ENCODE results near the gene RNF148. TPM values are rescaled to one million over a fixed set of nuclear protein-coding genes. Genes with fewer than 3 reads are reported as not detected.

RNF148 gene, protein sequence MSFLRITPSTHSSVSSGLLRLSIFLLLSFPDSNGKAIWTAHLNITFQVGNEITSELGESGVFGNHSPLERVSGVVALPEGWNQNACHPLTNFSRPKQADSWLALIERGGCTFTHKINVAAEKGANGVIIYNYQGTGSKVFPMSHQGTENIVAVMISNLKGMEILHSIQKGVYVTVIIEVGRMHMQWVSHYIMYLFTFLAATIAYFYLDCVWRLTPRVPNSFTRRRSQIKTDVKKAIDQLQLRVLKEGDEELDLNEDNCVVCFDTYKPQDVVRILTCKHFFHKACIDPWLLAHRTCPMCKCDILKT
- total RNA-seq = not detected
- not detected for polyA plus RNA-seq
- not detected for total RNA-seq

DNA sequence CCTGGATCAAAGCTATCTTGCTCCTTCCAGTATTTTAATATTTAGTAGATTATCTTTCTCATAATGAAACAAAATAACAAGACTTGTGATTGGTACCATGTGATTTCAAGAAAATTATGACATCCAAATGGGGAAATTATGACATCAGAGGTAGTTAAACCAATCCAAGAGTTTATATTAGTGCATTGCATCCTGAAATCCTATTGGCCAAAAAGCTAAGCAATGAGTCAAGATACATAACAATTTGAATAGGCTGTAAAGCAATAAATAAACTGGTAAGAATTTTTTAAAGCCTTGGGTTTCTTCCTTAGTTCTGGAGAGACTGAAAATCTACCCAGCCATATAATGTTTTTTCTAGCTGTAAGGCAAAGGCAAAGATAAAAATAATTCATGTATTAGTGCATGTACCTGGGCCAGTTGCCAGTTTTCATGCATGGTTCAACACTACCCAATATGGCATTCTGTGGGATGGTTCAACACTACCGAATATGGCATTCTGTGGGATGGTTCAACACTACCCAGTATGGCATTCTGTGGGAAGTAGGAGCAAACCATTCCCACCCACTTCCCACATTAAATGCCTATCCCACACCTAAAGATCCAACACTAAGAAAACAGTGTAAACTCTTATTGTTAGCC lies at the start of gene RNF148:
RNF148 (minus strand) TSS at position 51 of the 639 bp plus-strand sequence. CDS start 172 bp downstream, outside the sequence.
- no peaks in the 10 kb centered on the region for H3K9me3 ChIP-seq (ENCODE audit: control insufficient read depth in 2 of 3, low read length in 3 of 3)
- DNase-seq = no peak
- H3K36me3 ChIP-seq (ENCODE audit: control insufficient read depth in 2 of 3, insufficient read depth in 3 of 3, low read length in 3 of 3) = no peaks in the 10 kb centered on the region
- no peak within 1 kb of the TSS for H3K27ac ChIP-seq (ENCODE audit: low read depth, low read length)
- no peak within 1 kb of the TSS for H3K27ac Mint-ChIP-seq
- peaks cover 0 to 4% (median 0%) of the 10 kb centered on the region in 5 donors for H3K36me3 Mint-ChIP-seq
- H3K27me3 Mint-ChIP-seq = no peaks in the 10 kb centered on the region
- ATAC-seq = no peak
- ChIA-PET CTCF (no interaction called here), POLR2A (no interaction called here)
- no peak within 1 kb of the TSS for H3K4me3 ChIP-seq (ENCODE audit: low read length)
- H3K27me3 ChIP-seq (ENCODE audit: control insufficient read depth in 2 of 2, insufficient read depth in 2 of 2, low read length in 2 of 2) = no peaks in the 10 kb centered on the region
- intact Hi-C loops (cut with micrococcal nuclease) = no loop called here
- H3K9me3 Mint-ChIP-seq = peaks cover 0 to 26% (median 8%) of the 10 kb centered on the region in 11 donors
- no peaks in the 10 kb centered on the region for H3K4me1 Mint-ChIP-seq
- no peaks in the 10 kb centered on the region for H3K4me1 ChIP-seq (ENCODE audit: control insufficient read depth in 2 of 2, insufficient read depth in 2 of 2, low read length in 2 of 2)
- H3K4me3 Mint-ChIP-seq = no peak within 1 kb of the TSS

DNA sequence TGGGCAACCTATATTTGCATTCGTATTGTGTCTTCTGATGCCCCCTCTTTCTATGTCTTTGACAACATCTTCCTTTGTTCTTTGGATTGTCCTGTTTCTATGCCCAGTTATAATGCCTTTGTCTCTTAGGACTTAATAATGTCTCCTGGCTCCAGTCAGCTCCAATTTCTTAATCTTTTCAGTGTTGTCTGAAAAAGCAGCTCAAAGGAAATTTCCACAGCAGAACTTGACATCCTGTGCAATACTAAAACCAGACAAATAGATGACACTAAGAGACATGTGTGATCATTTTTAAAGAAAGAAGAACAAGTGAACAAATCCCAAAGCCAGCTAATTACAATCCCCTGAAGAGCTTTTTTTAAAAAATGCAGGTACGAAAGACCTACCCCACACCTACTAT lies 47.7 kb upstream of the RNF148 start:
- POLR2A ChIA-PET = no interaction called here

GRCh38 chr7:122748195-122748594 lies 45.5 kb upstream of the RNF148 start:
- DNase-seq = no peak
- Histone ChIP-seq H3K27ac (ENCODE audit: low read depth, low read length) (no peak overlapping the region), H3K27me3 (ENCODE audit: control insufficient read depth in 2 of 2, insufficient read depth in 2 of 2, low read length in 2 of 2) (no peaks in the 10 kb centered on the region), H3K4me1 (ENCODE audit: control insufficient read depth in 2 of 2, insufficient read depth in 2 of 2, low read length in 2 of 2) (no peaks in the 10 kb centered on the region), H3K9me3 (ENCODE audit: control insufficient read depth in 2 of 3, low read length in 3 of 3) (no peaks in the 10 kb centered on the region), H3K4me3 (ENCODE audit: low read length) (no peak overlapping the region), H3K36me3 (ENCODE audit: control insufficient read depth in 2 of 3, insufficient read depth in 3 of 3, low read length in 3 of 3) (no peaks in the 10 kb centered on the region)
- Mint-ChIP-seq H3K27me3 (no peaks in the 10 kb centered on the region), H3K36me3 (no peaks in the 10 kb centered on the region), H3K4me1 (no peaks in the 10 kb centered on the region), H3K4me3 (no peak overlapping the region), H3K27ac (no peak overlapping the region), H3K9me3 (peaks cover 0 to 6% (median 0%) of the 10 kb centered on the region in 11 donors)
- ChIA-PET POLR2A (no interaction called here), CTCF (no interaction called here)
- intact Hi-C loops (cut with micrococcal nuclease) = no loop called here
- ATAC-seq = no peak

More for the DNA sequence above, 47.7 kb upstream of the RNF148 start:
- Mint-ChIP-seq H3K27ac (no peak overlapping the region), H3K36me3 (no peaks in the 10 kb centered on the region), H3K4me3 (no peak overlapping the region), H3K27me3 (no peaks in the 10 kb centered on the region), H3K4me1 (no peaks in the 10 kb centered on the region), H3K9me3 (peaks cover 0 to 6% (median 0%) of the 10 kb centered on the region in 11 donors)
- ATAC-seq (no peak), DNase-seq (no peak)
- Histone ChIP-seq H3K27me3 (ENCODE audit: control insufficient read depth in 2 of 2, insufficient read depth in 2 of 2, low read length in 2 of 2) (no peaks in the 10 kb centered on the region), H3K4me3 (ENCODE audit: low read length) (no peak overlapping the region), H3K9me3 (ENCODE audit: control insufficient read depth in 2 of 3, low read length in 3 of 3) (no peaks in the 10 kb centered on the region), H3K27ac (ENCODE audit: low read depth, low read length) (no peak overlapping the region), H3K4me1 (ENCODE audit: control insufficient read depth in 2 of 2, insufficient read depth in 2 of 2, low read length in 2 of 2) (no peaks in the 10 kb centered on the region), H3K36me3 (ENCODE audit: control insufficient read depth in 2 of 3, insufficient read depth in 3 of 3, low read length in 3 of 3) (no peaks in the 10 kb centered on the region)
- CTCF ChIA-PET = no interaction called here
- intact Hi-C loops (cut with micrococcal nuclease) = no loop called here

DNA sequence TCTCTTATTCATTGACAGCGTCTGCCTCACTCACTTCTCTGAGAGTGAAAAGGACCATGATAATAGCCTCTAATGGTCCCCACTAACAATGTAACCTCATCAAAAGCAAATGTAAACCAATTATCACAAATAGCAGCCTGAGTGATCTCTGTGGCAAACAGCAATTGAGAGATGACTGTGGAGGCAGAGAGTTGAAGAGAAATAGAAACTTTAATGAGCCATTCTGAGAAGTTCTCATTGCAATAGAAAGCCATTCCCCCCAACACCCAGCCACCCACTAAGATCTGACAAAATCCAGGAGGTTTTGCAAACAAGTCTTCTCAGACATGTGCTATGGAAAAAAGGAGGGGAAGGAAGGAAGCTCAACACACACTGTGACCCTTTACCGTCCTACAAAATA lies 44.2 kb upstream of the RNF148 start:
- no peak overlapping the region for H3K27ac Mint-ChIP-seq
- H3K4me3 Mint-ChIP-seq = no peak overlapping the region
- DNase-seq (no peak), ATAC-seq (no peak)
- Histone ChIP-seq H3K27ac (ENCODE audit: low read depth, low read length) (no peak overlapping the region), H3K4me3 (ENCODE audit: low read length) (no peak overlapping the region), H3K9me3 (ENCODE audit: control insufficient read depth in 2 of 3, low read length in 3 of 3) (no peaks in the 10 kb centered on the region), H3K27me3 (ENCODE audit: control insufficient read depth in 2 of 2, insufficient read depth in 2 of 2, low read length in 2 of 2) (no peaks in the 10 kb centered on the region), H3K4me1 (ENCODE audit: control insufficient read depth in 2 of 2, insufficient read depth in 2 of 2, low read length in 2 of 2) (no peaks in the 10 kb centered on the region), H3K36me3 (ENCODE audit: control insufficient read depth in 2 of 3, insufficient read depth in 3 of 3, low read length in 3 of 3) (no peaks in the 10 kb centered on the region)
- intact Hi-C loops (cut with micrococcal nuclease) = no loop called here
- no peaks in the 10 kb centered on the region for H3K36me3 Mint-ChIP-seq
- ChIA-PET CTCF (no interaction called here), POLR2A (no interaction called here)
- H3K27me3 Mint-ChIP-seq = no peaks in the 10 kb centered on the region
- peaks cover 0 to 6% (median 0%) of the 10 kb centered on the region in 11 donors for H3K9me3 Mint-ChIP-seq
- no peaks in the 10 kb centered on the region for H3K4me1 Mint-ChIP-seq

DNA sequence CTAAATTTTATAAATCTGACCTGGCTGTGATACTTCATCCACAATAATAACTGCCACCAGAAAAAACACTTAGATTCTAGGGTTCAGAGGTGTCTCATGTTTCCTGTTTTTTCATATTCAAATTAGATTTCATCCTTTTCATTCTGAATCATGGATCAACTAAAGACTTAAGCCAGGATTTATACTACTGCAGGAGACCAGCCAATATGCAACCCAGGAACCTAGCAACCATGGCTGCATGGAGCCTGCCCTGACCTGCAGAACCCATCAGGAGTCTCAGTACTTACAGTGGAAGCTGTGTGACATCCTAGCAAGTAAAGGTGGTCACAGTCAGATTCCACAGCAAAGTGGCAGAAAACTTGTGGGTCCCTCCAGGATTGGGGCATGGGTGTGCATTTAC lies 40.5 kb upstream of the RNF148 start:
- no peak overlapping the region for H3K27ac Mint-ChIP-seq
- Histone ChIP-seq H3K4me1 (ENCODE audit: control insufficient read depth in 2 of 2, insufficient read depth in 2 of 2, low read length in 2 of 2) (no peaks in the 10 kb centered on the region), H3K36me3 (ENCODE audit: control insufficient read depth in 2 of 3, insufficient read depth in 3 of 3, low read length in 3 of 3) (no peaks in the 10 kb centered on the region), H3K9me3 (ENCODE audit: control insufficient read depth in 2 of 3, low read length in 3 of 3) (no peaks in the 10 kb centered on the region), H3K27me3 (ENCODE audit: control insufficient read depth in 2 of 2, insufficient read depth in 2 of 2, low read length in 2 of 2) (no peaks in the 10 kb centered on the region), H3K27ac (ENCODE audit: low read depth, low read length) (no peak overlapping the region), H3K4me3 (ENCODE audit: low read length) (no peak overlapping the region)
- H3K27me3 Mint-ChIP-seq = no peaks in the 10 kb centered on the region
- ChIA-PET POLR2A (no interaction called here), CTCF (no interaction called here)
- intact Hi-C loops (cut with micrococcal nuclease) = no loop called here
- H3K9me3 Mint-ChIP-seq = peaks cover 0 to 12% (median 0%) of the 10 kb centered on the region in 11 donors
- H3K36me3 Mint-ChIP-seq = no peaks in the 10 kb centered on the region
- DNase-seq (no peak), ATAC-seq (no peak)
- no peaks in the 10 kb centered on the region for H3K4me1 Mint-ChIP-seq
- H3K4me3 Mint-ChIP-seq = no peak overlapping the region

DNA sequence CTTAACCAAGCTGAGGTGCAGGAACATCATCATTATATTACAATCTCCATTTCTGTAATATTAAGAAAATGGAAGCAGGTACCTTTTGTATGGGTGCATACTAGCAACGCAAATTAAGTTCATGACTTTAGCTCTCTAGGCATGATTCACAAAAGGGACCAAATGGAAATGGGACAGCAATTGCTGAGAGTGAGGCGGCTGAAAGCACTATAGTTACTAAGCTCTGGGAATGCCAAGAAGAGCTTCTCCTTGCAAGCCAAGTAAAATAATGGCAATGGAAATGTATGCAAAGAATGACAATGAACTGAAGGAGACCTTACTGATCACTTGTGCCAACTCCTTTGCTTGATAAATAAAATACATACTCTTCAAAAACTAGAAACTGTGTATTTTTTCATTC lies 36.2 kb upstream of the RNF148 start:
- POLR2A ChIA-PET = no interaction called here
- Mint-ChIP-seq H3K9me3 (peaks cover 0 to 17% (median 0%) of the 10 kb centered on the region in 11 donors), H3K36me3 (no peaks in the 10 kb centered on the region), H3K4me3 (no peak overlapping the region), H3K4me1 (no peaks in the 10 kb centered on the region), H3K27me3 (no peaks in the 10 kb centered on the region), H3K27ac (no peak overlapping the region)
- DNase-seq = no peak
- intact Hi-C loops (cut with micrococcal nuclease) = no loop called here
- no peaks in the 10 kb centered on the region for H3K4me1 ChIP-seq (ENCODE audit: control insufficient read depth in 2 of 2, insufficient read depth in 2 of 2, low read length in 2 of 2)
- H3K27me3 ChIP-seq (ENCODE audit: control insufficient read depth in 2 of 2, insufficient read depth in 2 of 2, low read length in 2 of 2) = no peaks in the 10 kb centered on the region
- CTCF ChIA-PET = no interaction called here
- H3K36me3 ChIP-seq (ENCODE audit: control insufficient read depth in 2 of 3, insufficient read depth in 3 of 3, low read length in 3 of 3) = no peaks in the 10 kb centered on the region
- no peak overlapping the region for H3K4me3 ChIP-seq (ENCODE audit: low read length)
- H3K27ac ChIP-seq (ENCODE audit: low read depth, low read length) = no peak overlapping the region
- no peak for ATAC-seq
- no peaks in the 10 kb centered on the region for H3K9me3 ChIP-seq (ENCODE audit: control insufficient read depth in 2 of 3, low read length in 3 of 3)

- ChIA-PET CTCF (interaction anchor here (0.6 kb wide), 1 partner anchor 9 kb away, joined by 4 read pairs; no protein-coding TSS in a partner anchor), POLR2A (no interaction called here)
- Mint-ChIP-seq H3K36me3 (no peaks in the 10 kb centered on the region), H3K27me3 (no peaks in the 10 kb centered on the region), H3K4me3 (no peak overlapping the region), H3K4me1 (no peaks in the 10 kb centered on the region), H3K9me3 (peaks cover 0 to 21% (median 3%) of the 10 kb centered on the region in 11 donors), H3K27ac (no peak overlapping the region)
- intact Hi-C loops (cut with micrococcal nuclease) = no loop called here
- Histone ChIP-seq H3K36me3 (ENCODE audit: control insufficient read depth in 2 of 3, insufficient read depth in 3 of 3, low read length in 3 of 3) (no peaks in the 10 kb centered on the region), H3K4me1 (ENCODE audit: control insufficient read depth in 2 of 2, insufficient read depth in 2 of 2, low read length in 2 of 2) (no peaks in the 10 kb centered on the region), H3K4me3 (ENCODE audit: low read length) (no peak overlapping the region), H3K27ac (ENCODE audit: low read depth, low read length) (no peak overlapping the region), H3K27me3 (ENCODE audit: control insufficient read depth in 2 of 2, insufficient read depth in 2 of 2, low read length in 2 of 2) (no peaks in the 10 kb centered on the region), H3K9me3 (ENCODE audit: control insufficient read depth in 2 of 3, low read length in 3 of 3) (no peaks in the 10 kb centered on the region)
- ATAC-seq (no peak), DNase-seq (no peak)
Measured at GRCh38 chr7:122736183-122736582, 33.5 kb upstream of the RNF148 start.

Measured in naive thymus-derived CD4-positive, alpha-beta T cell (primary cell).